IPS-18c (cell line): ENCODE results near the gene DAZAP1.
"Not testable (repeated sequence)": the region's sequence is repeated elsewhere in the genome, so short reads cannot be mapped to it uniquely, and the experiment has no call there.

Source experiments
- H3K4me3 ChIP-seq: 2 replicates; pipeline ENCODE4 v1.7.0; 2013; ENCODE audit warnings: low read depth, mild to moderate bottlenecking, low read length, moderate library complexity; ENCODE audit not compliant: insufficient read depth
- H3K9me3 ChIP-seq: one replicate; pipeline ENCODE4 v1.6.1; 2013; ENCODE audit warnings: mild to moderate bottlenecking, low read length, moderate library complexity; ENCODE audit not compliant: control insufficient read depth, insufficient read depth

The DAZAP1 gene

GRCh38 chr19:1416014-1416841, 8.8 kb downstream of the DAZAP1 start:
- no peaks in the 10 kb centered on the region for H3K9me3 ChIP-seq
- H3K4me3 ChIP-seq = no peak overlapping the region

GRCh38 chr19:1417145-1417544, 9.8 kb downstream of the DAZAP1 start:
- H3K9me3 ChIP-seq = no peaks in the 10 kb centered on the region
- H3K4me3 ChIP-seq = no peak overlapping the region

- no peak overlapping the region for H3K4me3 ChIP-seq
- no peaks in the 10 kb centered on the region for H3K9me3 ChIP-seq
Observed at GRCh38 chr19:1417681-1418495, 10.5 kb downstream of the DAZAP1 start.

- no peaks in the 10 kb centered on the region for H3K9me3 ChIP-seq
- H3K4me3 ChIP-seq = no peak overlapping the region
Observed at GRCh38 chr19:1418496-1418775, 11.1 kb downstream of the DAZAP1 start.

- Histone ChIP-seq H3K9me3 (no peaks in the 10 kb centered on the region), H3K4me3 (no peak overlapping the region)
Observed at GRCh38 chr19:1418951-1419738, 11.8 kb downstream of the DAZAP1 start.

GRCh38 chr19:1420085-1420484, 12.7 kb downstream of the DAZAP1 start:
- H3K9me3 ChIP-seq = not testable (repeated sequence)

GRCh38 chr19:1420590-1420989, 13.2 kb downstream of the DAZAP1 start:
- Histone ChIP-seq H3K4me3 (no peak overlapping the region), H3K9me3 (no peaks in the 10 kb centered on the region)

More at GRCh38 chr19:1420085-1420484, 12.7 kb downstream of the DAZAP1 start:
- not testable (repeated sequence) for H3K4me3 ChIP-seq

GRCh38 chr19:1421218-1421957, 14.0 kb downstream of the DAZAP1 start:
- no peaks in the 10 kb centered on the region for H3K9me3 ChIP-seq
- H3K4me3 ChIP-seq = no peak overlapping the region

- Histone ChIP-seq H3K9me3 (no peaks in the 10 kb centered on the region), H3K4me3 (no peak overlapping the region)
Observed at GRCh38 chr19:1421958-1422305, 14.5 kb downstream of the DAZAP1 start.

GRCh38 chr19:1422360-1422759, 15.0 kb downstream of the DAZAP1 start:
- no peak overlapping the region for H3K4me3 ChIP-seq
- H3K9me3 ChIP-seq = no peaks in the 10 kb centered on the region

GRCh38 chr19:1422943-1423342, 15.6 kb downstream of the DAZAP1 start:
- no peak overlapping the region for H3K4me3 ChIP-seq
- H3K9me3 ChIP-seq = no peaks in the 10 kb centered on the region

- H3K9me3 ChIP-seq = no peaks in the 10 kb centered on the region
- H3K4me3 ChIP-seq = no peak overlapping the region
Observed at GRCh38 chr19:1423436-1424191, 16.2 kb downstream of the DAZAP1 start.

GRCh38 chr19:1424192-1424955, 17.0 kb downstream of the DAZAP1 start:
- Histone ChIP-seq H3K4me3 (no peak overlapping the region; the same call in 1 of the 2 replicates), H3K9me3 (no peaks in the 10 kb centered on the region)

GRCh38 chr19:1425102-1425837, 17.9 kb downstream of the DAZAP1 start:
- no peaks in the 10 kb centered on the region for H3K9me3 ChIP-seq
- H3K4me3 ChIP-seq = no peak overlapping the region

- Histone ChIP-seq H3K4me3 (no peak overlapping the region), H3K9me3 (no peaks in the 10 kb centered on the region)
Observed at GRCh38 chr19:1425902-1426301, 18.5 kb downstream of the DAZAP1 start.
